Measurements from ENCODE around the gene KLRC4. TPM values are rescaled to one million over a fixed set of nuclear protein-coding genes. Genes with fewer than 3 reads are reported as not detected.

Gene KLRC4
- total RNA-seq, 2 experiments from 2014 or later, result not detected

GRCh38 chr12:10361622-10362021 is 47.9 kb downstream of the KLRC4 start:
- POLR2A ChIA-PET, result no interaction called here
- peaks cover 12% of the 10 kb centered on the region for H3K4me1 Mint-ChIP-seq
- CTCF ChIA-PET, result no interaction called here
- no peak overlapping the region for H3K27ac Mint-ChIP-seq
- no peak for DNase-seq
- no peaks in the 10 kb centered on the region for H3K36me3 Mint-ChIP-seq (ENCODE audit: low read depth)
- no peak overlapping the region for H3K4me3 Mint-ChIP-seq
- no peaks in the 10 kb centered on the region for H3K9me3 Mint-ChIP-seq
- H3K27me3 Mint-ChIP-seq, result peaks cover 16% of the 10 kb centered on the region

GRCh38 chr12:10361084-10361483 is 48.5 kb downstream of the KLRC4 start:
- no peaks in the 10 kb centered on the region for H3K9me3 Mint-ChIP-seq
- no peak overlapping the region for H3K4me3 Mint-ChIP-seq
- ChIA-PET CTCF (no interaction called here), POLR2A (no interaction called here)
- H3K27ac Mint-ChIP-seq, result no peak overlapping the region
- DNase-seq, result no peak
- H3K4me1 Mint-ChIP-seq, result peaks cover 12% of the 10 kb centered on the region
- peaks cover 18% of the 10 kb centered on the region for H3K27me3 Mint-ChIP-seq
- H3K36me3 Mint-ChIP-seq (ENCODE audit: low read depth), result no peaks in the 10 kb centered on the region

GRCh38 chr12:10358969-10359368 is 50.6 kb downstream of the KLRC4 start:
- CTCF ChIA-PET, result no interaction called here
- Mint-ChIP-seq H3K36me3 (ENCODE audit: low read depth) (no peaks in the 10 kb centered on the region), H3K27ac (no peak overlapping the region), H3K4me1 (peaks cover 12% of the 10 kb centered on the region), H3K27me3 (peaks cover 20% of the 10 kb centered on the region), H3K9me3 (no peaks in the 10 kb centered on the region), H3K4me3 (no peak overlapping the region)
- POLR2A ChIA-PET, result no interaction called here
- DNase-seq, result no peak

- no peak for DNase-seq
- H3K4me1 Mint-ChIP-seq, result peaks cover 12% of the 10 kb centered on the region
- H3K27me3 Mint-ChIP-seq, result peaks cover 21% of the 10 kb centered on the region
- no peak overlapping the region for H3K4me3 Mint-ChIP-seq
- ChIA-PET CTCF (no interaction called here), POLR2A (no interaction called here)
- H3K27ac Mint-ChIP-seq, result no peak overlapping the region
- no peaks in the 10 kb centered on the region for H3K36me3 Mint-ChIP-seq (ENCODE audit: low read depth)
- H3K9me3 Mint-ChIP-seq, result no peaks in the 10 kb centered on the region
Observed at GRCh38 chr12:10358131-10358530, 51.4 kb downstream of the KLRC4 start.

Other genes starting within 250 kb of the KLRC4 start
- gene OLR1, start 237.6 kb downstream of the KLRC4 start, total RNA-seq, result not detected
- gene TMEM52B, start 230.7 kb downstream of the KLRC4 start, total RNA-seq, result not detected
- 1 to 10 TPM; 5.5 to 6.3 TPM for gene GABARAPL1, start 196.9 kb downstream of the KLRC4 start, total RNA-seq
- under 1 TPM in 1 of 2 experiments, not detected in 1; 0.27 TPM for gene KLRD1, start 101.9 kb downstream of the KLRC4 start, total RNA-seq
- under 1 TPM; 0.12 TPM for gene KLRK1, start 19.7 kb downstream of the KLRC4 start, total RNA-seq
- not detected for gene KLRC3, start 10.8 kb upstream of the KLRC4 start, total RNA-seq
- not detected for gene KLRC2, start 26.3 kb upstream of the KLRC4 start, total RNA-seq
- gene KLRC1, start 43.6 kb upstream of the KLRC4 start, total RNA-seq, result not detected
- 1 to 10 TPM in 1 of 2 experiments, under 1 TPM in 1; 0.97 to 1.0 TPM for gene EIF2S3B, start 96.1 kb upstream of the KLRC4 start, total RNA-seq
- 10 to 100 TPM; 49.2 to 51.3 TPM for gene MAGOHB, start 203.9 kb upstream of the KLRC4 start, total RNA-seq